A549 (cell line): ENCODE results near the gene LSS. TPM values are rescaled to one million over a fixed set of nuclear protein-coding genes. Genes with fewer than 3 reads are reported as not detected.

ENCODE experiments used
- ATAC-seq, 2 experiments: fragments of 200-7000 bp in 1 of 2; fragments of >200 bp in 1 of 2; cut with Nextera tagmentation in 1 of 2; cut with Tn5 transposase in 1 of 2; 3 replicates each; pipeline versions ENCODE4 v1.8.0 to v1.9.1; 2018 to 2020; ENCODE audit warnings: mild to moderate bottlenecking in 1 of 2, moderate library complexity in 1 of 2
- CTCF ChIA-PET: fragments of 300-600 bp; sonication (Branson Sonifier 250); formaldehyde crosslinking; extraction: SDS; loops from one replicate; lab custom pipeline; 2021; ENCODE audit warnings: antibody characterized with exemption, inconsistent platforms; lab: Yijun Ruan, JAX
- POLR2A ChIA-PET: fragments of 350-600 bp; formaldehyde crosslinking; extraction: SDS; loops from one replicate; lab custom pipeline; 2021; ENCODE audit warnings: antibody characterized with exemption, inconsistent platforms; lab: Yijun Ruan, JAX
- DNase-seq, 2 experiments: peaks; one replicate each; pipeline versions ENCODE4 v3.0.0 to v3.0.0-alpha.2; 2011 to 2016; ENCODE audit warnings: low read depth in 1 of 2, low spot score in 1 of 2
- FAIRE-seq: peaks from 2 replicates; lab custom pipeline; 2011; peaks lifted over from hg19 to GRCh38; lab: Jason Lieb, UNC
- H3K27ac ChIP-seq, 2 experiments: fragments of >200 bp; sonication (Bioruptor Twin); formaldehyde crosslinking; 3 replicates each; pipeline ENCODE4 v1.5.1; 2016 to 2017
- H3K4me1 ChIP-seq: fragments of >200 bp; sonication (Bioruptor Twin); formaldehyde crosslinking; 3 replicates; pipeline ENCODE4 v1.6.1; 2016
- H3K4me2 ChIP-seq: fragments of >200 bp; sonication (Bioruptor Twin); formaldehyde crosslinking; 3 replicates; pipeline ENCODE4 v1.6.1; 2016
- H3K4me3 ChIP-seq: fragments of >200 bp; sonication (Bioruptor Twin); formaldehyde crosslinking; 3 replicates; pipeline ENCODE4 v1.5.1; 2016
- H3K9me3 ChIP-seq: fragments of >200 bp; sonication (Bioruptor Twin); formaldehyde crosslinking; 3 replicates; pipeline ENCODE4 v1.6.1; 2016
- BHLHE40 ChIP-seq: IDR thresholded peaks from 2 replicates; pipeline ENCODE4 v1.6.1; 2012; ENCODE audit warnings: low read depth, low read length, inconsistent platforms
- CBX8 ChIP-seq: fragments of 200-600 bp; sonication (generic); IDR thresholded peaks from 2 replicates; pipeline ENCODE4 v1.6.1; 2016
- CHD4 ChIP-seq: fragments of 200-600 bp; sonication (generic); IDR thresholded peaks from 2 replicates; pipeline ENCODE4 v1.6.1; 2016; ENCODE audit warnings: antibody characterized with exemption, mild to moderate bottlenecking, borderline replicate concordance
- EHF ChIP-seq: fragments of 250-450 bp; sonication (Bioruptor Pico); IDR thresholded peaks from 2 replicates; pipeline ENCODE4 v1.5.0; 2020; ENCODE audit warnings: mild to moderate bottlenecking
- EP300 ChIP-seq, 2 experiments: fragments of >200 bp; sonication (Bioruptor Twin); formaldehyde crosslinking; IDR thresholded peaks; 2 replicates in 1 of 2; 3 replicates in 1 of 2; pipeline ENCODE4 v1.6.1; 2016 to 2017
- ESRRA ChIP-seq: fragments of 150-350 bp; IDR thresholded peaks from 2 replicates; pipeline ENCODE4 v1.6.1; 2014; ENCODE audit warnings: mild to moderate bottlenecking, low read length, borderline replicate concordance
- FOXS1 ChIP-seq: fragments of 250-450 bp; sonication (Bioruptor Pico); IDR thresholded peaks from 2 replicates; pipeline ENCODE4 v1.5.0; 2020; ENCODE audit warnings: mild to moderate bottlenecking, moderate library complexity
- HEYL ChIP-seq: fragments of 250-450 bp; sonication (Bioruptor Pico); IDR thresholded peaks from 2 replicates; pipeline ENCODE4 v1.8.0; 2021; ENCODE audit warnings: mild to moderate bottlenecking, moderate library complexity
- HOXB13 ChIP-seq: fragments of 250-450 bp; sonication (Bioruptor Pico); IDR thresholded peaks from 2 replicates; pipeline ENCODE4 v1.5.0; 2020; ENCODE audit warnings: low read depth, mild to moderate bottlenecking, moderate library complexity
- HOXB5 ChIP-seq: fragments of 250-450 bp; sonication (Bioruptor Pico); IDR thresholded peaks from 2 replicates; pipeline ENCODE4 v1.5.0; 2020; ENCODE audit warnings: mild to moderate bottlenecking, moderate library complexity
- JUN ChIP-seq, 2 experiments: fragments of >200 bp; sonication (Bioruptor Twin); formaldehyde crosslinking; IDR thresholded peaks; 2 replicates in 1 of 2; 3 replicates in 1 of 2; pipeline ENCODE4 v1.6.1; 2016 to 2017
- KDM5A ChIP-seq: fragments of 200-600 bp; sonication (generic); IDR thresholded peaks from 2 replicates; pipeline ENCODE4 v1.6.1; 2016; ENCODE audit warnings: antibody characterized with exemption, mild to moderate bottlenecking
- MAFK ChIP-seq: fragments of 450-650 bp; IDR thresholded peaks from 2 replicates; pipeline ENCODE4 v1.6.1; 2014; ENCODE audit not compliant: partially characterized antibody
- MAZ ChIP-seq: fragments of 150-350 bp; IDR thresholded peaks from 2 replicates; pipeline ENCODE4 v1.6.1; 2014; ENCODE audit warnings: antibody characterized with exemption, low read depth, low read length, borderline replicate concordance
- NFE2L2 ChIP-seq: fragments of 150-350 bp; conservative IDR thresholded peaks from 2 replicates; pipeline ENCODE4 v1.6.1; 2014; ENCODE audit warnings: low read length
- NPAS2 ChIP-seq: fragments of 250-450 bp; sonication (Bioruptor Pico); IDR thresholded peaks from 2 replicates; pipeline ENCODE4 v1.8.0; 2022; ENCODE audit warnings: mild to moderate bottlenecking, moderate library complexity, borderline replicate concordance
- NR3C1 ChIP-seq: fragments of >200 bp; sonication (Bioruptor Twin); formaldehyde crosslinking; IDR thresholded peaks from 3 replicates; pipeline ENCODE4 v1.6.1; 2017
- POLR2A ChIP-seq: IDR thresholded peaks from 2 replicates; pipeline ENCODE4 v1.6.1; 2012; ENCODE audit warnings: mild to moderate bottlenecking, low read length
- POLR2AphosphoS2 ChIP-seq: conservative IDR thresholded peaks from 2 replicates; pipeline ENCODE4 v1.6.1; 2012; ENCODE audit warnings: low read length, improper control_type of control experiment, inconsistent platforms
- RARB ChIP-seq: fragments of 250-450 bp; sonication (Bioruptor Pico); IDR thresholded peaks from 2 replicates; pipeline ENCODE4 v1.8.0; 2021; ENCODE audit warnings: mild to moderate bottlenecking, moderate library complexity
- RCOR1 ChIP-seq: fragments of 150-350 bp; IDR thresholded peaks from 2 replicates; pipeline ENCODE4 v1.6.1; 2014; ENCODE audit warnings: antibody characterized with exemption, low read length, low read depth
- RNF2 ChIP-seq: fragments of 200-600 bp; sonication (generic); IDR thresholded peaks from 2 replicates; pipeline ENCODE4 v1.6.1; 2016; ENCODE audit warnings: low read depth, mild to moderate bottlenecking, antibody characterized with exemption, moderate library complexity, borderline replicate concordance
- SMC3 ChIP-seq: fragments of >200 bp; sonication (Bioruptor Twin); formaldehyde crosslinking; IDR thresholded peaks from 3 replicates; pipeline ENCODE4 v1.6.1; 2018; ENCODE audit warnings: inconsistent platforms
- SREBF2 ChIP-seq: fragments of 450-650 bp; IDR thresholded peaks from 2 replicates; pipeline ENCODE4 v1.6.1; 2014; ENCODE audit warnings: mild to moderate bottlenecking, moderate library complexity
- ZC3H11A ChIP-seq: fragments of 450-650 bp; IDR thresholded peaks from 2 replicates; pipeline ENCODE4 v1.6.1; 2014; ENCODE audit warnings: antibody characterized with exemption, mild to moderate bottlenecking
- WGBS: methylation state at CpG from one replicate; pipeline ENCODE4 v1.1.6; 2017; ENCODE audit errors: missing lambda C conversion rate; 5-methylcytosine and 5-hydroxymethylcytosine counted together
- polyA plus RNA-seq, 4 experiments: library from polyadenylated mRNA; depleted of rRNA in 3 of 4; stranded (reverse); fragments of >200 nt; fragmentation: RNase III in 1 of 4; extraction: RNeasy Plus Mini Kit Qiagen cat#74134 plus additional on column Dnase treatment in 1 of 4; gene quantifications; 2 replicates in 3 of 4; 3 replicates in 1 of 4; pipeline ENCODE4 v1.2.3, GENCODE V29; 2011 to 2017
- TF ChIP-seq, protein P1 (sequence below): fragments of 450-650 bp; IDR thresholded peaks from 2 replicates; pipeline ENCODE4 v1.6.1; 2014; ENCODE audit warnings: antibody characterized with exemption
- TF ChIP-seq, protein P2 (sequence below): fragments of 250-450 bp; sonication (Bioruptor Pico); IDR thresholded peaks from 2 replicates; pipeline ENCODE4 v1.5.0; 2020; ENCODE audit warnings: low read depth, mild to moderate bottlenecking, moderate library complexity
- TF ChIP-seq, protein P3 (sequence below): fragments of 150-350 bp; IDR thresholded peaks from 2 replicates; pipeline ENCODE4 v1.6.1; 2014; ENCODE audit warnings: low read depth, mild to moderate bottlenecking, low read length
- TF ChIP-seq, protein P4 (sequence below): IDR thresholded peaks from 2 replicates; pipeline ENCODE4 v1.6.1; 2012

The LSS gene
- polyA plus RNA-seq, 2 of the 4 experiments (the other 2 are of a cell fraction): 9.5 to 22.0 TPM

DNA sequence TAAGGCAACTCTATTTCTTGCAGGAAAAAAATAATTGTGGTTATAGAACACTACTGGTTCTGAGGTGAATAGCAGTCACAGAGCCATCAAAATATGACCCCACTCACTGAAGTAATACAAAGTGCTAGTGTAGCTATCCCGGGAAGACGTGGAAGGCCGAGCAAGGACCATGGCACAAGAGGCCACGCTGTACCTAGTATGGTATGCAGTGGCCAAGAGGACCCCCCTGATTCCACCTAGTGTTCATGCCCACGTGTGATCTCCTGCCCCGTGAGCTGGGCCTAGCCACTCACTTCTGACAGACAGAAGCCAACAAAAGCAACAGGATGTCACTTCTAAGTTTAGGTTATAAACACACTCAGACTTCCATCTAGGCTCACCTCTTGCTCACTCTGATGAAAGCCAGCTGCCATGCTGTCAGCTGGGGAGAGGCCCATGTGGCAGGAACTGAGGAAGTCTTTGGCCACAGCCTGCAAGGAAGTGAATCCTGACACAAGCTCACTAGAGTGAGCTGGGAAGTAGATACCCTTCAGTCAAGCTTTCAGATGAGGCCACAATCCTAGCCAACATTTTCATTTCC, 21.7 kb upstream of the LSS start:
- POLR2A ChIA-PET: no interaction called here
- FAIRE-seq: no peak
- 91% methylated on average over 6 of the region's 6 CpGs for WGBS
- no peak for TF ChIP-seq RARB (CRISPR knock-in tag)
- TF ChIP-seq, protein P1, sequence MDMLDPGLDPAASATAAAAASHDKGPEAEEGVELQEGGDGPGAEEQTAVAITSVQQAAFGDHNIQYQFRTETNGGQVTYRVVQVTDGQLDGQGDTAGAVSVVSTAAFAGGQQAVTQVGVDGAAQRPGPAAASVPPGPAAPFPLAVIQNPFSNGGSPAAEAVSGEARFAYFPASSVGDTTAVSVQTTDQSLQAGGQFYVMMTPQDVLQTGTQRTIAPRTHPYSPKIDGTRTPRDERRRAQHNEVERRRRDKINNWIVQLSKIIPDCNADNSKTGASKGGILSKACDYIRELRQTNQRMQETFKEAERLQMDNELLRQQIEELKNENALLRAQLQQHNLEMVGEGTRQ: no peak
- no peak for TF ChIP-seq RCOR1
- TF ChIP-seq, protein P2, sequence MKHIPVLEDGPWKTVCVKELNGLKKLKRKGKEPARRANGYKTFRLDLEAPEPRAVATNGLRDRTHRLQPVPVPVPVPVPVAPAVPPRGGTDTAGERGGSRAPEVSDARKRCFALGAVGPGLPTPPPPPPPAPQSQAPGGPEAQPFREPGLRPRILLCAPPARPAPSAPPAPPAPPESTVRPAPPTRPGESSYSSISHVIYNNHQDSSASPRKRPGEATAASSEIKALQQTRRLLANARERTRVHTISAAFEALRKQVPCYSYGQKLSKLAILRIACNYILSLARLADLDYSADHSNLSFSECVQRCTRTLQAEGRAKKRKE: no peak
- TF ChIP-seq NR3C1: no peak
- no peak for TF ChIP-seq POLR2A
- TF ChIP-seq EHF (CRISPR knock-in tag): no peak
- no peak for TF ChIP-seq NPAS2 (CRISPR knock-in tag)
- no peak for TF ChIP-seq MAZ
- no peak for TF ChIP-seq ESRRA
- no peak for TF ChIP-seq EP300 (IDR thresholded peaks at IDR 0.05)
- TF ChIP-seq SMC3: no peak
- TF ChIP-seq, protein P3, sequence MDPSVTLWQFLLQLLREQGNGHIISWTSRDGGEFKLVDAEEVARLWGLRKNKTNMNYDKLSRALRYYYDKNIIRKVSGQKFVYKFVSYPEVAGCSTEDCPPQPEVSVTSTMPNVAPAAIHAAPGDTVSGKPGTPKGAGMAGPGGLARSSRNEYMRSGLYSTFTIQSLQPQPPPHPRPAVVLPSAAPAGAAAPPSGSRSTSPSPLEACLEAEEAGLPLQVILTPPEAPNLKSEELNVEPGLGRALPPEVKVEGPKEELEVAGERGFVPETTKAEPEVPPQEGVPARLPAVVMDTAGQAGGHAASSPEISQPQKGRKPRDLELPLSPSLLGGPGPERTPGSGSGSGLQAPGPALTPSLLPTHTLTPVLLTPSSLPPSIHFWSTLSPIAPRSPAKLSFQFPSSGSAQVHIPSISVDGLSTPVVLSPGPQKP: no peak
- no peak for TF ChIP-seq ZC3H11A
- no peak for TF ChIP-seq BHLHE40
- TF ChIP-seq, all 56 proteins: peak for 0
- H3K4me3 ChIP-seq: no peak overlapping the region
- DNase-seq (no peak), ATAC-seq (no peak)
- CTCF ChIA-PET: interaction anchor here (1.2 to 1.6 kb wide), 2 partner anchors 10 to 14 kb away, joined by 4 read pairs; no protein-coding TSS in a partner anchor
- H3K4me1 ChIP-seq: no peaks in the 10 kb centered on the region
- H3K27ac ChIP-seq: no peak overlapping the region
- H3K4me2 ChIP-seq: no peak overlapping the region
- no peaks in the 10 kb centered on the region for H3K9me3 ChIP-seq

DNA sequence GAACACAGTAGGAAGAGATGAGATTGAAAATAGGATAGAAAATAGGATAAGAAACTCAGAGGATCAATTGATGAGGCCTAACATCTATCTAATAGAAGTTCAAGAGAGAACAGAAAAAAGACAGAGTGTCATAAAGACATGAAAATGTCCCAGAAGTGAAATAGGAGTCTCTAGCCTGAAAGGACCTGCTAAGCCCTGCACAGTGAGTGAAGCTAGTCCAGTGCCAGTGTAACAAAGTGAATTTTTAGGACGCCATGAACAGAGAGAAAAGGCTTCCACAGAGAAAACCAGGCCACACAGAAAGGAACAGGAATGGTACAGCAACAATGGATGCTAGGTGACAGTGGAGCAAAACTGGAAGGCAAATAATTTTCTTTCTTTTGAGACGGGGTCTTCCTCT, 20.3 kb upstream of the LSS start:
- POLR2A ChIA-PET: no interaction called here
- no peak overlapping the region for H3K27ac ChIP-seq
- WGBS: 83% methylated on average over 2 of the region's 2 CpGs
- no peak overlapping the region for H3K4me3 ChIP-seq
- no peaks in the 10 kb centered on the region for H3K4me1 ChIP-seq
- H3K9me3 ChIP-seq: no peaks in the 10 kb centered on the region
- no peak for FAIRE-seq
- no peak overlapping the region for H3K4me2 ChIP-seq
- TF ChIP-seq HOXB13 (CRISPR knock-in tag) (no peak), SREBF2 (no peak), FOXS1 (no peak), HOXB5 (CRISPR knock-in tag) (no peak), JUN (IDR thresholded peaks at IDR 0.05) (no peak), MAFK (no peak), RNF2 (no peak), HEYL (CRISPR knock-in tag) (no peak), NR3C1 (no peak), POLR2A (no peak), NFE2L2 (no peak), CHD4 (no peak), CBX8 (no peak), ZC3H11A (no peak), KDM5A (no peak), POLR2AphosphoS2 (no peak)
- TF ChIP-seq, protein P4, sequence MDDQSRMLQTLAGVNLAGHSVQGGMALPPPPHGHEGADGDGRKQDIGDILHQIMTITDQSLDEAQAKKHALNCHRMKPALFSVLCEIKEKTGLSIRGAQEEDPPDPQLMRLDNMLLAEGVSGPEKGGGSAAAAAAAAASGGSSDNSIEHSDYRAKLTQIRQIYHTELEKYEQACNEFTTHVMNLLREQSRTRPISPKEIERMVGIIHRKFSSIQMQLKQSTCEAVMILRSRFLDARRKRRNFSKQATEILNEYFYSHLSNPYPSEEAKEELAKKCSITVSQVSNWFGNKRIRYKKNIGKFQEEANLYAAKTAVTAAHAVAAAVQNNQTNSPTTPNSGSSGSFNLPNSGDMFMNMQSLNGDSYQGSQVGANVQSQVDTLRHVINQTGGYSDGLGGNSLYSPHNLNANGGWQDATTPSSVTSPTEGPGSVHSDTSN: no peak
- TF ChIP-seq, all 56 proteins: peak for 0
- CTCF ChIA-PET: interaction anchor here (0.9 to 1.6 kb wide), 3 partner anchors 12 to 19 kb away, joined by 4 read pairs; no protein-coding TSS in a partner anchor
- no peak for DNase-seq
- no peak for ATAC-seq
